Measurements from ENCODE around the gene PPP6R2. TPM values are rescaled to one million over a fixed set of nuclear protein-coding genes. Genes with fewer than 3 reads are reported as not detected.

PPP6R2 gene
- total and polyA plus RNA-seq, 9 of the 15 experiments (the other 6 are each of a cell fraction or from before 2014, with no cell fraction given), result 0.32 to 39.8 (median 21.4) TPM

- no peak overlapping the region for H3K4me2 ChIP-seq (ENCODE audit: insufficient read depth, low read length)
- in situ Hi-C loops (cut with MboI) (no loop called here), intact Hi-C loops (cut with micrococcal nuclease) (no loop called here)
- H3K4me1 ChIP-seq (replicated peaks in 1 of 2; ENCODE audit: control insufficient read depth in 2 of 2, insufficient read depth in 2 of 2, low read length in 2 of 2), result peaks cover 0 to 36% of the 10 kb centered on the region in 2 experiments; a peak in 2 of 5 replicates
- H2AFZ ChIP-seq (ENCODE audit: low read depth, low read length), result no peak overlapping the region
- H3K36me3 ChIP-seq (ENCODE audit: control insufficient read depth, insufficient read depth, low read length), result peaks cover 48% of the 10 kb centered on the region; the same call in 1 of the 3 replicates
- TF ChIP-seq NEUROD1 (IDR thresholded peaks at IDR 0.05; ENCODE audit: borderline replicate concordance, low read depth, low read length, partially characterized antibody), result no peak
- no peak for TF ChIP-seq CEBPZ (IDR thresholded peaks at IDR 0.05; ENCODE audit: borderline replicate concordance, low read depth, low read length)
- peak; percentile 26 for TF ChIP-seq RBM22 (IDR thresholded peaks at IDR 0.05; ENCODE audit: low read depth, low read length, poor library complexity, severe bottlenecking)
- TF ChIP-seq POLR2G (IDR thresholded peaks at IDR 0.05; ENCODE audit: low read depth, low read length), result peak; percentile 12
- H4K20me1 ChIP-seq (replicated peaks; ENCODE audit: control insufficient read depth, insufficient read depth, low read length), result no peaks in the 10 kb centered on the region
- ChIA-PET CTCF (ENCODE audit: low intra/inter-chr PET ratio) (no interaction called here), POLR2A (no interaction called here)
- no peak for FAIRE-seq
- WGBS (ENCODE audit: insufficient coverage, low coverage, missing lambda C conversion rate), result 88% methylated on average over 13 of the region's 27 CpGs
- DNase-seq (ENCODE audit: extremely low read depth in 1 of 4, low spot score in 3 of 4), result no peak
- peaks cover 2% of the 10 kb centered on the region for H3K9me1 ChIP-seq (ENCODE audit: control insufficient read depth, insufficient read depth, low read length)
- H3K27ac ChIP-seq (ENCODE audit: extremely low read depth, low read depth, low read length), result no peak overlapping the region
- H3K9ac ChIP-seq (ENCODE audit: insufficient read depth in 1 of 2, low read depth in 2 of 2, low read length in 2 of 2), result no peak overlapping the region; a peak in 1 of 4 replicates
- no peak overlapping the region for H3K4me3 ChIP-seq
- ATAC-seq, result no peak
- BruUV-seq (replicated peaks), result no TSS peak
- H3K27me3 ChIP-seq (ENCODE audit: control insufficient read depth in 2 of 2, insufficient read depth in 2 of 2, low read length in 2 of 2), result no peaks in the 10 kb centered on the region
- no peaks in the 10 kb centered on the region for H3K79me2 ChIP-seq (ENCODE audit: control insufficient read depth, insufficient read depth, low read length)
- H3K9me3 ChIP-seq (replicated peaks; ENCODE audit: control insufficient read depth, insufficient read depth, low read depth, low read length), result no peaks in the 10 kb centered on the region
Measured at GRCh38 chr22:50447576-50448551, 104.7 kb downstream of the PPP6R2 start.
